Hematopoietic multipotent progenitor cell treated with erythropoietin and hydrocortisone succinate and interleukin-3 and kit ligand, for 17 days (in vitro differentiated cells): ENCODE data around the gene IGF1R.

ENCODE experiments used
- DNase-seq: peaks from one replicate; pipeline ENCODE4 v3.0.0-alpha.2; 2015; ENCODE audit warnings: low spot score

IGF1R gene

DNA sequence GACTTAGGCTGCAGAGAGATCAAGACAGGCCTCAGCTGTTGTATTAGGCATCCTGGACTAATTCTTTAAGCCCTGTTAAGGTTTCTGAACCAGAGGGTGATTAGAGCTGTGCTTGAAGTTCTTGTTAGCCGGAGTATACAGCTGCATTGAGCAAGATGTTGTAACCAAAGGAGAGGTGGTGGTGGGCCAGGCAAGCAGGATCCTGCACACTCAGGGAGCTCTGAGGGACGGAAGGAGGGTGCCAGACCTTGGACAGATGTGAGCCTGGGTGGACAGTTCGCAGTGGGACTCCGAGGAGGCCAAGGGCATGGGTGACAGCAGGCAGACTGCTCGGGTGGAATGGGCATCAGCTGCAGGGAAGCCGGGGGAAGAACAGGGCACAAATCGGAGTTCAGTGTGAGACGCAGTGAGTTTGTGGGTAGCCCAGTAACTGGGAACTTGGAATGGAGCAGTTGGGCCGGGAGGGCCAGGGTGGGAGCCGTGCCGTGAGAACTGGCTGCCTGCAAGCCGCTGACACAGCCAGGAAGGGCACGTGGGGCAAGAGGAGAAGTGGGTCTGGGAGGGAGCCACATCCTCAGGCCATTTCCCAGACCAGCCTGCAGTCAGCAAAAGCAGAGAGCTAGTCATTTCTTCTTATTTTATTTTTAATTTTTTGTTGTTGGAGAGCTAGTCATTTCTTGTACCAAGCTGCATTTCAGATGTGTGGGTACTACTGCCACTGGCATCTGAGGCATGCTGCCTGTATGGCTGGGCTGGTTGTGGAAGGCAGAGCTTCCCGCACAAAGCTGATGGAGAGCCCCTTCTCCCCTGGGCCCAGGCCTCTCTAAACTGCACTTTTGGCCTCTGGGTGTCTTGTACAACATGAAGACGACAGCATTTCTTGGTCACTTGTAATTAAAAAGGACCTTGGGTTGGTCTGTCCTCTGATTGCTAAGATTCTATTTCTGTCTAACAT is 298.2 kb downstream of the IGF1R start:
- DNase-seq: no peak

DNA sequence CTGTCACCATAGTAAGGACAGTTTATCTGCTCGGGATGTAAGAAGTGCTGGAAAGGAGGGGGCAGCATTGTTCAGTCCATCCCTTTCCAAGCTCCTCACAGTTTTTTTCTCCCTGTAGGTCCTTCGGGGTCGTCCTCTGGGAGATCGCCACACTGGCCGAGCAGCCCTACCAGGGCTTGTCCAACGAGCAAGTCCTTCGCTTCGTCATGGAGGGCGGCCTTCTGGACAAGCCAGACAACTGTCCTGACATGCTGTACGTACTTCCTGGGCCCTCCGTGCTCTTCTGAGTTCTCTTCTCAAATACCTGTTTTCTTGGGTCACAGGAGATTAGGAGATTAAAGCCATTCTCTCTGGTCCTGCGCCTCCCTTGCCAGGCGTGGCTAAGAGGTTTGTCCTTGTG is 300.1 kb downstream of the IGF1R start:
- no peak for DNase-seq

- no peak for DNase-seq
These were observed 300.6 kb downstream of the IGF1R start for GRCh38 chr15:98948941-98949340.

GRCh38 chr15:98949624-98950023 is 301.3 kb downstream of the IGF1R start:
- no peak for DNase-seq

DNA sequence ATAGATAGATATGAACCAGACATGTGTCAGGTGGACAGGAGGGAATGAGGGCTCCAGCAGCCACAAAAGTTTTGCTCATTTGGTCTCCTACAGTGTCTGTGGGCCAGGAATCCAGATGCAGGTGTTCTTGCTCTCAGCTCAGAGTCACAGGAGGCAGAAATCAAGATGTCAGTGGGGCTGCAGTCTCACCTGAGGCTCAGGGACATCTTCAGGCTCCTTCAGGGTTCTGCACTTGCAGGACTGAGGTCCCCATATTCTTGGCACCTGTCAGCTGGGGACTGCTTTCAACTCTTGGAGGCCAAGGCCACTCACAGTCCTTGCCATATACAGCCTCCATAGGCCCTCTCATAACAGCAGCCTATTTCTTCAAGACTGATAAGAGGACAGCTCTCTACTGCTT is 301.9 kb downstream of the IGF1R start:
- no peak for DNase-seq

DNA sequence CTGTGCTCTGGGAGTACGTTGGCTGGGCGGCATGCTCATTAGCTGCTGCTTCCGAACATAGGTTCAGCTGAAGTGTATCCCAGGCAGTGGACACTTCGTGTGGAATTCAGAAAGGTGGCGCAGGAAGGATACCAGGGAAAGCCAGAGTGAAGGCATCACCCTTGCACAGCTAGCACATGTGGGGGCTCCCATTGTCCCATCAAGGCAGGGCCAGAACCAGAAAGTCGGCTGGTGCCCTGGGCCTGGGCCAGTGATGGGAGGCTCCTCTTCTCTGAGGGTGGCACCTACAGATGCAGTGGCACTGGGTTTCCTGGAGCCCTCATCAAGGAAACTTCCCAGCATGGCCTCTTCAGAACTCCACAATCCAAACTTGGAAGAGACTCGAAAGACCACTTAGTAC is 302.7 kb downstream of the IGF1R start:
- no peak for DNase-seq

- DNase-seq: no peak
These were observed 303.4 kb downstream of the IGF1R start for GRCh38 chr15:98951493-98952320.

- no peak for DNase-seq
These were observed 304.1 kb downstream of the IGF1R start for GRCh38 chr15:98952381-98952803.

- no peak for DNase-seq
These were observed 304.9 kb downstream of the IGF1R start for GRCh38 chr15:98953000-98953787.

DNA sequence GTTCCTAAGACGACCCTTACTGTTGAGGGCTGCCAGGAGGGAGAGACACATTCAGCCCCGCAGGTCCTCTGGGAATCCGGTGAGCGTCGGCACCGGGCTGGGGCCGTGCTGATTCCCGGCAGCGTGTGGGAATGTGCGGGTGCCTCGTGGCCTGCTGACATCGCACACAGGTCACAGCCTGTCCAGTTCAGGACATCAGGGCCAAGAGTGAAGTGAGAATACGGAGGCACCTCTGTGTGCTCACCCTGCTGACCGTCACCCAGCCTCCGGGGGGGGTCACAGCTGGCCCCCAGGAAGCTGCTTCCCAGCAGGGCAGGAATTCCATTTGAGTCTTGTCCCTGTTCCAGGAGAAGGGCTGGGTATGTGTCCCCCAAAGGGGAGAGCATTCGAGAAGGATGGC is 305.6 kb downstream of the IGF1R start:
- DNase-seq: no peak

GRCh38 chr15:98954411-98954810 is 306.1 kb downstream of the IGF1R start:
- no peak for DNase-seq

GRCh38 chr15:98955331-98955730 is 307.0 kb downstream of the IGF1R start:
- no peak for DNase-seq

GRCh38 chr15:98955961-98956723 is 307.8 kb downstream of the IGF1R start:
- DNase-seq: no peak

GRCh38 chr15:98956796-98957553 is 308.6 kb downstream of the IGF1R start:
- DNase-seq: no peak

GRCh38 chr15:98957655-98958054 is 309.3 kb downstream of the IGF1R start:
- DNase-seq: no peak

- no peak for DNase-seq
These were observed 309.7 kb downstream of the IGF1R start for GRCh38 chr15:98958076-98958475.

DNA sequence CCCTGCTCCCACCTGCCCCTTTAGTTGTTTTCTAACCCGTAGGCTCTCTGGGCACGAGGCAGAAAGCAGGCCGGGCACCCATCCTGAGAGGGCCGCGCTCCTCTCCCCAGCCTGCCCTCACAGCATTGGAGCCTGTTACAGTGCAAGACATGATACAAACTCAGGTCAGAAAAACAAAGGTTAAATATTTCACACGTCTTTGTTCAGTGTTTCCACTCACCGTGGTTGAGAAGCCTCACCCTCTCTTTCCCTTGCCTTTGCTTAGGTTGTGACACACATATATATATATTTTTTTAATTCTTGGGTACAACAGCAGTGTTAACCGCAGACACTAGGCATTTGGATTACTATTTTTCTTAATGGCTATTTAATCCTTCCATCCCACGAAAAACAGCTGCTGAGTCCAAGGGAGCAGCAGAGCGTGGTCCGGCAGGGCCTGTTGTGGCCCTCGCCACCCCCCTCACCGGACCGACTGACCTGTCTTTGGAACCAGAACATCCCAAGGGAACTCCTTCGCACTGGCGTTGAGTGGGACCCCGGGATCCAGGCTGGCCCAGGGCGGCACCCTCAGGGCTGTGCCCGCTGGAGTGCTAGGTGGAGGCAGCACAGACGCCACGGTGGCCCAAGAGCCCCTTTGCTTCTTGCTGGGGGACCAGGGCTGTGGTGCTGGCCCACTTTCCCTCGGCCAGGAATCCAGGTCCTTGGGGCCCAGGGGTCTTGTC is 310.7 kb downstream of the IGF1R start:
- DNase-seq: no peak

DNA sequence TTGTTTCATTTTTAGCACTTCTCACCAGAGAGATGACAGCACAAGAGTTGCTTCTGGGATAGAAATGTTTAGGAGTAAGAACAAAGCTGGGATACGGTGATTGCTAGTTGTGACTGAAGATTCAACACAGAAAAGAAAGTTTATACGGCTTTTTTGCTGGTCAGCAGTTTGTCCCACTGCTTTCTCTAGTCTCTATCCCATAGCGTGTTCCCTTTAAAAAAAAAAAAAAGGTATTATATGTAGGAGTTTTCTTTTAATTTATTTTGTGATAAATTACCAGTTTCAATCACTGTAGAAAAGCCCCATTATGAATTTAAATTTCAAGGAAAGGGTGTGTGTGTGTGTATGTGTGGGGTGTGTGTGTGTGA is 311.3 kb downstream of the IGF1R start:
- DNase-seq: no peak

GRCh38 chr15:98960555-98961050 is 312.3 kb downstream of the IGF1R start:
- DNase-seq: no peak

DNA sequence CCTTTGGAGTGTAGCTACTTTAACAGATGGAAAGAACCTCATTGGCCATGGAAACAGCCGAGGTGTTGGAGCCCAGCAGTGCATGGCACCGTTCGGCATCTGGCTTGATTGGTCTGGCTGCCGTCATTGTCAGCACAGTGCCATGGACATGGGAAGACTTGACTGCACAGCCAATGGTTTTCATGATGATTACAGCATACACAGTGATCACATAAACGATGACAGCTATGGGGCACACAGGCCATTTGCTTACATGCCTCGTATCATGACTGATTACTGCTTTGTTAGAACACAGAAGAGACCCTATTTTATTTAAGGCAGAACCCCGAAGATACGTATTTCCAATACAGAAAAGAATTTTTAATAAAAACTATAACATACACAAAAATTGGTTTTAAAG is 315.1 kb downstream of the IGF1R start:
- DNase-seq: no peak
